ENCODE data around the gene AKAP6.

Gene AKAP6

GRCh38 chr14:32679927-32680612, 351.0 kb downstream of the AKAP6 start:
- H3K27ac ChIP-seq = no peak overlapping the region
- TF ChIP-seq ZFX (IDR thresholded peaks at IDR 0.05) (no peak), CTCF (conservative IDR thresholded peaks at IDR 0.05) (no peak)

GRCh38 chr14:32681598-32681997, 352.5 kb downstream of the AKAP6 start:
- TF ChIP-seq ZFX (IDR thresholded peaks at IDR 0.05) (no peak), CTCF (conservative IDR thresholded peaks at IDR 0.05) (no peak)
- no peak overlapping the region for H3K27ac ChIP-seq

- TF ChIP-seq ZFX (IDR thresholded peaks at IDR 0.05) (no peak), CTCF (conservative IDR thresholded peaks at IDR 0.05) (no peak)
- H3K27ac ChIP-seq = no peak overlapping the region
Measured at GRCh38 chr14:32682214-32682613, 353.1 kb downstream of the AKAP6 start.

GRCh38 chr14:32683679-32684078, 354.6 kb downstream of the AKAP6 start:
- TF ChIP-seq CTCF (conservative IDR thresholded peaks at IDR 0.05) = no peak
- TF ChIP-seq ZFX (IDR thresholded peaks at IDR 0.05) = no peak
- H3K27ac ChIP-seq = no peak overlapping the region

- TF ChIP-seq CTCF (conservative IDR thresholded peaks at IDR 0.05) (no peak), ZFX (IDR thresholded peaks at IDR 0.05) (no peak)
- H3K27ac ChIP-seq = no peak overlapping the region
Measured at GRCh38 chr14:32688941-32689340, 359.8 kb downstream of the AKAP6 start.

- H3K27ac ChIP-seq = no peak overlapping the region
- TF ChIP-seq CTCF (conservative IDR thresholded peaks at IDR 0.05) (no peak), ZFX (IDR thresholded peaks at IDR 0.05) (no peak)
Measured at GRCh38 chr14:32692441-32692840, 363.3 kb downstream of the AKAP6 start.

GRCh38 chr14:32693114-32693513, 364.0 kb downstream of the AKAP6 start:
- H3K27ac ChIP-seq = no peak overlapping the region
- TF ChIP-seq CTCF (conservative IDR thresholded peaks at IDR 0.05) (no peak), ZFX (IDR thresholded peaks at IDR 0.05) (no peak)
